ENCODE measurements around the gene CFAP45.

CFAP45 gene, protein sequence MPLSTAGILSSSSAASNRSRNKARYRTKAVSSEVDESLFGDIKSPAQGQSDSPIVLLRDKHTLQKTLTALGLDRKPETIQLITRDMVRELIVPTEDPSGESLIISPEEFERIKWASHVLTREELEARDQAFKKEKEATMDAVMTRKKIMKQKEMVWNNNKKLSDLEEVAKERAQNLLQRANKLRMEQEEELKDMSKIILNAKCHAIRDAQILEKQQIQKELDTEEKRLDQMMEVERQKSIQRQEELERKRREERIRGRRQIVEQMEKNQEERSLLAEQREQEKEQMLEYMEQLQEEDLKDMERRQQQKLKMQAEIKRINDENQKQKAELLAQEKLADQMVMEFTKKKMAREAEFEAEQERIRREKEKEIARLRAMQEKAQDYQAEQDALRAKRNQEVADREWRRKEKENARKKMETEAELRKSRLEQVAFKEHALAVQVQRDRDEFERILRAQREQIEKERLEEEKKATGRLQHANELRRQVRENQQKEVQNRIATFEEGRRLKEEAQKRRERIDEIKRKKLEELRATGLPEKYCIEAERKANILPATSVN

DNA sequence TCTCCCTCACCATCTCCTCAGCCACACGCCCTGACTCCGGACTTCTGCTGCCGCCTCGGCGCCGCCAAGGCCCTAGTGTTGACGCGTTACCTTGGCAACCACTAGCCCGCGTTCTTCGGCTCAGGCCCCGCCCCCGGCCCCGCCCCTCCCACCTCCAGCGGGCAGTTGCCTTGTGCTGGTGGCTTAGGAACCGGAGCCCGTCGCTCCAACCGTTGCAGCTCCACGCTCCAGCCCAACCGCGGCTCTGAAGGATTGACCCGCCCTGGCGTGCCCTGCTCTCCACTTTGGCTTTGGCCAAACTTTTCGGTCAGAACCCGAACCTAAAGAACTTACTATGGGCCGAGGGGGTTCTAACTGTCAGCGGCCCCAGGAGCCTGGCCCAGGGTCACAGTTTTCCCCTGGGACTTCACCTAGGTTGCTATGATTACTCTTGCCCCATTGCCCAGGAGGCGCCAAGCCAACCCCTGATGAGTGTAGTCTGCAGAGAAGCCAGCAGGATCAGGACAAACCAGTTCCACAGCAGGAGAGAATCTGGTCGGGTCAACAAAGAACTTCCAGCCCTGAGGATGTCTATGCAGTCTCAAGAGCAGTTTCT lies at the start of gene CFAP45:
Gene CFAP45 (minus strand): TSS at position 80 of the 595 bp plus-strand sequence. CDS start 67 bp downstream, at position 13.
- DNase-seq (ENCODE audit: low read depth in 2 of 2): peak in 1 of 2 donors; percentile 23

DNA sequence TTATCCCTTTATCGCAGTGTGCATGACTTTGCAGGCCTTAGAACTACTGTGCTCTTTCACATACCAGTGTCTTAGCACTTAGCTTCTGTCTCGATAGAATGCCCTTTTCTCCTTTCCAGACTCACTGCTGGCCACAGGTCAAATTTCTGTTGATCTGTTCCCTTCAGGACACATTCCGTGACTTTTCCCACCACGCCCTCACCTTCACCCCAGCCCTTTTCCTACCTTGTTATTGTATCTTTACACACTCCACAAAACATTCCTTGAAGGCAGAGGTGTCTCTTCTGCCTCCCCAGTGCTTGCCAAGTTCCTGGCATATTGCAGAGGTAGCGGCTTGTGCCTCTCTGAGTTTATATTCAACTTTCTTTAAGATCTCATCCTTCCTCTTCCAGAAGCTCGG lies 49.2 kb upstream of the CFAP45 start:
- no peak for DNase-seq (ENCODE audit: low read depth in 2 of 2)

DNA sequence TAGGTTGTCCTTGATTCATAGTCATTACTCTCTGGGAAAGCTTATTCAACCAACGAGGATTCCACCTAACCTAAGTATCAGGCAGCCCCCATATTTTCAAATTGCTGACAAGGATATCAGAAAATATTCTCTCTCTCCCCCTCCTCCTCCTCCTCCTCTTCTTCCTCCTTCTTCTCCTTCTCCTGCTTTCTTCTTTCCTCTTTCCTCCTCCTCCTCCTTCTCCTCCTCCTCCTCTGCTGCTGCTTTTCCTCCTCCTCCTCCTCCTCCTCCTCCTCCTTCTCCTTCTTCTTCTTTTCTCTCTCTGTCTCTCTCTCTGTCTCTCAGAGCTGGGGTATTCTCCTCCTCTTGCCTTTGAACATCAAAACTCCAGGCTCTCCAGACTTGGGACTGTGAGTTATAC lies 48.0 kb upstream of the CFAP45 start:
- DNase-seq (ENCODE audit: low read depth in 2 of 2): no peak

DNA sequence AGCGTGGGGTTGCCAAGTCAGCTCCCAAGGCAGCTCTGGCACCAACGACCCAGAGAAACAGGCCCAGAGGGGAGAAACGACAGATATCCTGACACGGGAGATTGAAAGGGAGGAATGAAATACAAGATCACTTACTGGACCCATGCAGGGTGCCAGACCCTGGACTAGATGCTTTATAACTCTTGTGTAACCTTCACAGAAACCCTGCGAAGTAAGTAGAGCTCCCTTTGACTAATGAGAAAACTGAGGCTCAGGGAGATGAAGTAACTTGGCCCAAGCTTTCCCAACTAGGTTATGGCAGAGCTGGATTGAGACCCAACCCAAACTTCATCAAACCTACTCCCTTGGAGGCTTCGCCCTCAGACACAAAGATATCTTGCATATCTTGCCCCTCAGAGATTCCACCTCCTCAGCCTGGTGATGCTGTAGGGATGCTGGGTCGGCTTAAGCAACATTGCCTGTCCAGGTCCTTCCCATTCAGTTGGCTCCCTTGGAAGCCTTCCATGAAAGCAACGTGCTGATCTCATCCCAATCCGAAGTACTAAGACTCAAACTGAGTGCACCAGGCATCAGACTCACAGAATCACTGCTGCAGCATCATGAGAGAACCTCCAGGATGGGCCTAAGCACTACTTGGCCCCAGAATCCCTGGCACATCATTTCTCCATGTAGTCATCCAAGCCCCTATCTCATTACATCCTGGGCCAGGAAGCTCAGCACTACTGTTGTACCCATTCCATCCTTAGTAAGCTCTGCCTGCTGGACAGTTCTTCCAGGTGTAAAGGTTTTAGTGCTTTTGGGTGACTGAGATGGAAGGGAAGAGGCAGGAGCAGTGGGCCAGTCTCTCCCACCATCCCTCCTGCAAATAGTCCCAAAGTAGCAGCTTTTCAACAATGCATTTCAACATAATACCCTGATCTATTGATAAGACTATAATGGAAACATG lies 46.5 kb upstream of the CFAP45 start:
- DNase-seq (ENCODE audit: low read depth in 2 of 2): no peak

DNA sequence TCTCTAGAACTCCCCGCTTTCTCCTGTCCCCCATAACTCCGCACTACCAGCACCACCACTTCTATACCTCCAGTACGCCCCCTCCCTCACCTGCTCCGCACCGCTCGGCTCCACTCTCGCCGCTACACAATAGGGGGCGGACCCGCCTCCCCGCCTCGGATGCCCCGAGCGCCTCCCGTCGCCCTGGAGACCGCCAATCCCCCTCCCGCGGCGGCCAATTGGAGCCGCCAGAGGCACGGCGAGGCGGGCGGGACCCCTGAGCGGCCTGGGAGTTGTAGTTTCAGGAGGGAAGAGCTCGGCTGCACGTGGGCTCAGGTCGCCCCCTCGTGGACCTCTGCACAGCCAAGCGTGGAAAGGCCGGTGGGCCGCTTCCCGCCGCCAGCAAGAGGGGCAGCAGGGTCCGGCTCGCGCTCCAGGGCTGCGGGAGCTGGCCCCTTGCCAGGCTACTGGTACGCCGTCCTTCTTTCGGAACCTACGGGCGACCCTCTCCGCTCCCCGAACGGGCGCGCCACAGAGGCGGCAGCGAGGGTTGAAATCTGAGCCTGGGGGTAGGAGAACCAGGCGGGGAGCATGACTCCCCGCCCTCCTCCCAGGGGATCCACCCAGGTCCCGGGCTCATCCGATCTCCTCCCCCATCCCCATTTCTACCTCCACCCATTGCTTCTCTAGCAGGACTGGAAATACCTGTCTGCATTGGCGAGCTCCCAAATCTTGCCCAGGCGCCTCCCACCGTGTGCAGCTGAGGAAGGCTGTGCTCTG lies 45.7 kb upstream of the CFAP45 start, which contains the start of gene IGSF9:
Gene IGSF9 (minus strand): TSS at position 131 of the 759 bp plus-strand sequence. CDS start 2,159 bp downstream, outside the sequence.
- peak; percentile 70 to 74 for DNase-seq (ENCODE audit: low read depth in 2 of 2)

DNA sequence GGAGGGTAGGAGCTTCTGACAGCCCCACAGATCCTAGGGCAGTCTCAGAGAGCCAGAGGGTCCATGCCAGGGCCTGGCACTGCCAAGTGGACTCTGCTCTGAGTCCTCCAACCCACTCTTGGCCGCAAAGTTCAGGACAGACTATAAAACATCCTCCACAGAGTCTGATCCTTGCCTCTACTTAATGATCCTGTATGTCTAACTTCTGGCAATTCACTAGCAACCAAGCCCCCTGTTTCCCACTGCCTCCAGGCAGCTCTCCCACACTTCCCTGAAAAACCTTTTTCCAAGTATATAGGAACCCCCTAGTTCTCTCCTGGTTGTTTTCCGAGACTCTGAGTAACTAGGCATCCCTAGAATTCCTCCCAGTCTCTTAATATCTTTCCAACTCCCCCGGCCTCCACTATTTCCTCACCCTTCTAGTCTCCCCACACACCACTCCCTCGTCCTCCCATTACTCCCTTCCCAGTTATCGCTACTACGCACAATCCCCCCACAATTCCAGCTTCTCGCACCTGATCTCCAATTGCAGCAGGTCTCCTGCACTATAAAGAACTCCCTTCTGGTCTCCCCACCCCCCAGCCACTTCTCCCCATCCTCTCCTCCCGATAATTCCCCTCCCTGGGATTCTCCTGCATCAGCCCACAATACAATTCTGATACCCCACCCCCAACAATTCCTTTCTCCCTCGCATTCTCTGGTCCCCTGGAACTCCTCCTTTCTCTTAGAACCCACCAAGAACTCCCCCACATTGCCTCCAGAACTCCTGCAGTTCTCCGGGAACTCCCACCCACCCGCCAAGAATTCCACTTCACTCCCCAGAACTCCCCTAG lies 44.9 kb upstream of the CFAP45 start:
- DNase-seq (ENCODE audit: low read depth in 2 of 2): no peak

DNA sequence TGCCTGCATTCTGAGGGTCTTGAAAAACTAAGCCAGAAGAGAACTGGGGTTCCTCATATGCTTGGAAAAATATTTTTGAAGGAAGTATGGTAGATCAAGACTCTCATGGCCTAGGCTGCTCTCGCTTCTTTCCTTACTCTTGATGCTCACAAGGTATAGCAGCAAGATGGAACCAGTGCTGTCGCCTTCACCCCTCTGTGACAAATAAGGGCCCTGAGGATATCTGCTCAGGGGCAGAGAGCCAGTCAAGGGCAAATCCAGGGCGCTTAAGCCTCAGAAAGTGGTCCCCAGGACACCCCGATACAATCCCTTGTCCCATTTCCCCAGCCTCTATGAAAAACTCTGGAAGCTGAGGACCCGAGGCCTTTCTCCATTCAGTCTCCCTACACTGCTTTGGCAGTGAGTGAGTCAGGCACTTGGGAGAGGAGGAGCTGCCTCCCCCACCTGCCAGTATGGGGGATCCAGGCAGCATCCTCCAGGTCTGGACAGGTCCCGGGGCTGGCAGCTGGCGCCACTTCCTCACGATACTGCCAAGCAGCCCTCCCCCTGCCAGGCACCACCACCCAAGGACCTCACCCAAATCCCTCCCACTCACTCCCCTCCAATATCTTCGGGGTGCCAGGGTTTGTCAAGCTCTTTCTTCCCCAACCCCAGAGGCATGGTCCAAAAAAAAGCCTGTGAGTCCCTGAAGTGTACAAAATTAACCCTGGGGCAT lies 44.1 kb upstream of the CFAP45 start:
- no peak for DNase-seq (ENCODE audit: low read depth in 2 of 2)

DNA sequence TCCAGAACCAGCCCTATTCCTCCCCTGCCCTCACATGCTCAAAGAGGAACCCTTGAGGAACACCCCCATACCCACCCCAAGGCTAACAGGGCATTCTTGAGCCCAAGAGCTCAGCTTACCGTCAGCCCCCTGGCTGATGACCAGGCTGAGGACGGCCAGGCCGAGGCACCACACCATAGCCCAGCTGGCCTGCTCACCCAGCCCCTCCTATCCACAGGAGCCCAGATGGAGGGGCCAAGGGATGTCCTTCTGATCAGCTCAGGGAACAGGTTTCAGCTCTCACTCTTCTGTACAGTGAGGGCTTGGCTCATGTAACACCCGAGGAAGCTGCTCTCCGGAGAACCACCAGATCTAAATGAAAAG lies 43.3 kb upstream of the CFAP45 start:
- no peak for DNase-seq (ENCODE audit: low read depth in 2 of 2)

DNA sequence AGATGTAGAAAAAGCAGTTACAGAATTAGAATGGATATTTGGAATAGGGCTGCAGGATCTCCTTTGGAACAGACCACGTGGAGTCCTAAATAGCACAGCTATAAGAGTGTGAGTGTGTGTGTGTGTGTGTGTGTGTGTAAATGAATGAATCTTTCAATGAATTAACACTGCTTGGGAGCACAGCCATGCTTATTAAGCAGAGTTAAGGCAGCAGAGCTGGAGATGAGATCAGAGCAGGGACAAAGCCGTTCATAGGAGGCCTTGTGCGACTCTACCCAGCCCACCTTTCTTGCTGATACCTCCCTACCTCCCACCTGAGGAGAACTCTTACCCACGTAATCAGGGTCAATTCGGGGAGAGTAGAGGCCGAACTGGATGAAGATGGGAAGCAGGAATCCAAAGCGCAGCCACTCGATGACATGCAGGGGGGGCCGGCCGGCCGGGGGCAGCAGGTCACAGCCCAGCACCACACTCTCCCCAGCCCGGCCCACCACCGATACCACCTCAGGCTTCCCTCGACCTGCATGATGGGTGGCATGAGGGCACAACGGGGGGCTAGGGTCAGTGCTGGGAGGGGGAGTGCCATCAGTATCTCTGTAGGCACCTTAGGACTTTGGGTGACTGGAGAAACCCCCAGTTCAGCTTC lies 42.8 kb upstream of the CFAP45 start:
- no peak for DNase-seq (ENCODE audit: low read depth in 2 of 2)

DNA sequence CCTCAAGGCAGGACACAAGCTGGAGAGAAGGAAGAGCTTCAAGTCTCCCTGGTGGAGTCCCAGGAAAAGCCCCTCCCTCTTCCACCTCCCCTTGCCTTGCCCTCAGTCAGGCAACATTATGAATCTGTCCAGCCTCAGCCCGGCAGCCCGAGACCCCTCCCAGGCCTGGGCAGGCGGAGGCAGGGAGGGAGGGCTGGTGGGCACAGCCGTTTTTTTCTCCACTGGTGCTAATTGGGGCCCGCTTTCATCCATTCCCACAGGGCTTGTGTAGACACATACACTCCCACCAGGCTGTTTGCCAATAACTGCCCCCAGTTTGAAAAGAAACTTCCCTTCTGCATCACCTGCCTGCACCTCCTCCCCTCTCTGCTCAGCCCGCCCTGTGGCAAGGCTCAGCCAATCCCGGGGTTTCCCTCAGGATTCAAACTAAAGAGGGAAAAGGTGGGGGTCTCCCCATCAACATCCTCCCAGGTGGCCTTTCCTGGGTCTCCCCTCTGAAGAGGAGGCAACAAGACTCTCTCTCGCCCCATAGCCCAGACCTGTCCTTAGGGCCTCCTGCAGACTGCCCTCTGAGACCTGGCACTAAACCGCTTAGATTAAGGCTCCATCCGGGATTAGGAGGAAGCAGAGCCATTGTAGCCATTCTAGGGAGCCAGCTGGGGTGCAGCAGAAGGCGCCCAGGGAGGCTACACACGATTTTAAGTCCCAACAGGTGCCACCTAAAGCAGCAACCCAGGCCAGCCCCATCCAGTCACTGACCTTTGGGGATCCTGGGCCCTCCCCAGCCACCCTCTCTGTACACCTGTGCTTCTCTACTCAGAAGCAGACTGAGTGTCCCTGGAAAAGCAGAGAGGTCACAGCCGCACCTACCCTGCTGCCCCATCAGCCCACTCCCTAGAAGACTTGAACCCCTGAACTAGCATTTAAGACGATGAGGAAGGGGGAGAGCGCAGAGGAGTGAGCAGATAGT lies 41.9 kb upstream of the CFAP45 start:
- no peak for DNase-seq (ENCODE audit: low read depth in 2 of 2)

DNA sequence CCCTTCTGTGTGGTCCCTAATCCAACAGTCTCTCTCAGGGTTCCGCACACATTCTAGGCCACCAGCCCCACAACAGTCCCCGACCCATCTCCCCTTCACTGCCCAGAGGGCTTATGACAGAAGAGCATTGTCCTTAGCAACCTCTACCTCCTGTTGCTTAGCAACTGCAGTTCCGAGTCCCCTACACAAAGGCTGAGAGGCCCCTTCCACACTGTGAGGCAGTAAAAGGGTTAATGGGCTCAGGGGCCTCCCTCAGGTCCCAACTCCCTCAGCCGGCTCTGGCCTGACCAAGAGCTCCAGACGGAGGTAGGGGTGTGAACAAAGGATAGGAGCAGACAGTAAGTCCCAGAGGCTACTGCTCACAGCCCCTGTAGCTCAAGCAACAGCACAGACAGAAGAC lies 41.2 kb upstream of the CFAP45 start:
- DNase-seq (ENCODE audit: low read depth in 2 of 2): no peak

DNA sequence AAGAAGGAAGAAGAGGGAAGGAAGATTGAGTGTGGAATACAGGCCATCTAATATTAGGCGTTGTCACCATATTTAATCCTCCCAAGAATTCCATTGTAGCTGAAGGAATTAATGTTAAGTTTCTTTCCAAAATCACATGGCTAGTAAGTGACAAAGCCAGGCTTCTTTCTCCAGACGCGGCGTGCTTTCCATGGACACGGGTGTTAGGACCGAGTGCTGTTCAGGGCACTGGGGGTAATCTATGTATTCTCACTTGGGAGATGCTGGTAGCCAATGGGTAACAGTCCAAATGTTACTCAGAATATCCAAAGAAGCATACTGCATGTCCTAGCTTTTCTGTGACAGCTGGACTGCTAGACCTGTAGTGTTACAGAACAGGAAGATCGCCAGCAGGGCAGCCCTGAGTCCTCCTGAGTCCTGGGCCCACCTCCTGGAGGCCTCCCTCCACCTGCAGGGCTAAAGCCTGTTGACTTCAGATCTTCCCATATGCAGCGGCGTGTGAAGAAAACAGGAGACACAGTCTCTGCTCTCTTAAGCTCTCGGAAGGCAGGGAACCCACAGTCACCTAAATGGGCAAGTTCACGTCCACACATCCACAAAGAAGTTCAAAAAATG lies 40.1 kb upstream of the CFAP45 start:
- no peak for DNase-seq (ENCODE audit: low read depth in 2 of 2)

DNA sequence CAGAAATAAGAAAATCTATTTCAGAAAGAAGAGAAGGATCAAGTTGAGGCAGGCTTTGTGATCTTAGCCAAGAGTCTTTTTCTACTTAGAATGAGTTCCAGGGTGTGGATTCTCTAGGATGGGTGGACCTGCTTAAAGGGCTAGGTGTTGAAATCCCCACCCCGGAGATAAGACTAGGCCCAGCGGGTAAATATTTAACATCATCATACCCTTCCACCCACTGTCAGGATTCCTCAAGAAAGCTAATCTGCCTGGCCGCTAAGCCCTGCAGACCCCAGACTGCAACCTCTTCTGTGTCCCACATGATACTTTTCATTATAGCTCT lies 39.7 kb upstream of the CFAP45 start:
- no peak for DNase-seq (ENCODE audit: low read depth in 2 of 2)

DNA sequence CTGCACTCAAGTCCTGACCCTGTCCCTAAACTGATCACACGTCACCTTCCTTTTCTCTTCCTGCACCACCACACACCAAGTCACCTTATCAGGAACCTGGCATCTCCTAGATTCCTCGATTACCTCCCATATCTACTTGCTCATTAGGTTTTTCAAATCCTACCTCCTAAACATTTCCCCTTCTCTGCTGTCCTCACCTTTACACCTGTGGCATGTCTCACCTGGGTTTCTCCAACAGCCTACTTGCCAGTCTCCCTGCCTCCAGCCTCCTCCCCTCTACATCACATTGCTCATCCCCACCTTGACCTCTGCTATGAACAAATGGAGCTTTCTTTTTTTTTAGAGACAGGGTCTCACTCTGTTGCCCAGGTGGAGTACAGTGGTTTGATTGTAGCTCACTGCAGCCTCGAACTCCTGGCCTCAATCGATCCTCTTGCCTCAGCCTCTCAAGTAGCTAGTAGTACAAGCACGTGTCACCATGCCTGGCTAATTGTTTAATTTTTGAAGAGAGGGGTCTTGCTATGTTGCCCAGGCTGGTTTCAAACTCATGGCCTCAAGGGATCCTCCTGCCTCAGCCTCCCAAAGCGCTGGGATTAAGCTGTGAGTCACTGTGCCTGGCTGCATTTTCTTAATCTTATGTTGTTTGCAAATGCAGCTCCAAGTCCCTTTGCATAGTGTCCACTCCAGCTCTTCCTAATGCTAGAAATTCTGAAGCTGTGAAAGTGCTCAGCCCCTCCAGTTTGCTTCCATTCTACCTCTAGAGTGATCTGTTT lies 39.1 kb upstream of the CFAP45 start:
- no peak for DNase-seq (ENCODE audit: low read depth in 2 of 2)

DNA sequence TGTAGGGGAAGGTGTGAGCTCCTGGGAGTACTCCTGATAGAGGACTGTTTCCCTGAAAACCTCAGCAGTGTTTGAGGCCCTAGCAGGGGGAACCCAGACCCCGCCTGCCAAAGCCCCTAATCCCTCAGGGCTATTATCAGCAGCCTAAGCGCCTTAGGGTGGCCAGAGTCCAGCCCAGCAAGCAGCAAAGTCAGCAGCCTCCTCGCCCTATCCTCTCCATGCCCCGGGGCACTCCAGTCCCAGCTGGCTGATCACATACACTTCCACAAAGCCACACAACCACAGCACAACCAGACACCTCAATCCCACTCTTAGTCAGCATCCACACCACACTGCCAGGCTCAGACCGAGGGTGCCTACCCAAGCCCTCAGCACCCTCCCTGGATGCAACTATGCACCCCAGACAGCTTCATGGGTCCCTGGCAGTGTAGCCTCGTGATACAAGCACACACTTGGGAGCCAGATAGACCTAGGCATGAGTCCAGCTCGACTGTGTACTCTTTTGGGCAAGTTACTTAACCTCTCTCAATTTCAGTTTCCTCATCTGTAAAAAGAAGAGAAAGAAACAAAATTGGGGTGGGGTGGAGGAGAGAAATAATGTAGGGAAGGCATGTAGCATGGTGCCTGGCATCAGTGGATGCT lies 38.4 kb upstream of the CFAP45 start:
- DNase-seq (ENCODE audit: low read depth in 2 of 2): no peak

DNA sequence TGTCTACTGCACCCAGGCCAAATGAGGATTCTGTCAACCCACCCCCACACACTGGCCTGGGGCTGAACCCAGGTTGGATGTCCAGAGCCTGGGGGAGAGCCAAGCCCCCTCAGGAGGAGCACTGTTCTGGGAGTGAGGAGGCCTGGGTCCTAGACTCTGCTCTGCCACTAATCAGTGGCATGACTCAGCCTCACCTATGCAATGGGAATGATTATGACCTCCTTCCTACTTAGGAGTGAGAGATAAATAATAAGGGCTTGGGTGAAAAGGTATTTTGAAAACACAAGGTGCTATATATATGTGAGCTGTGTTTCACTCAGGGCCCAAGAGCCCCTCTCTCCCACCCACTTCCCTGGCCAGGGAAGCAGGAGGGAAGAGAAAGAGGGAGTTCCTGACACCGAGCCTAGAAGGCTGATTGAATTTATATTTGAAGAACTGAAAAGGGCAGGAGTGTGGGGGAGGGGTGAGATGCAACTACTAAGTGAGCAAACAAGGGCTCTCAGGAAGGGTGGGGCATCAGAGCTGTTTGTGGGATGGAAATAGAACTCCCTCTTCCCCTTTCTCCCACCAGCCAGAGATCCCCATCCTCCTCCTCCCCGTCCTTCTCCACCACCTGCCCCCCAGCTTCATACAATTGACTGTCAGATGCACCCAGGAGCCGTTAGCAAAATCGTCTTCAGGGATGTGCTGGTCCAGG lies 37.2 kb upstream of the CFAP45 start:
- no peak for DNase-seq (ENCODE audit: low read depth in 2 of 2)

Measured in stimulated activated CD8-positive, alpha-beta memory T cell treated with anti-CD3 and anti-CD28 coated beads, Interleukin-2, amount 100 ng/mL, for 48 hours (primary cell).